Caco-2 (cell line): ENCODE measurements around the gene SLC17A6. TPM values are rescaled to one million over a fixed set of nuclear protein-coding genes. Genes with fewer than 3 reads are reported as not detected.

Experiments
- BruUV-seq: library from RNA; stranded (reverse); fragments of 400-500 nt; replicated peaks from 2 replicates; lab custom pipeline; 2021; lab: Mats Ljungman, UMichigan
- CTCF ChIA-PET: fragments of 300-600 bp; sonication (Branson Sonifier 250); formaldehyde crosslinking; loops from one replicate; lab custom pipeline; 2022; ENCODE audit warnings: antibody characterized with exemption; lab: Charles Lee
- POLR2A ChIA-PET: fragments of 300-600 bp; sonication (Branson Sonifier 250); formaldehyde crosslinking; loops from one replicate; lab custom pipeline; 2022; ENCODE audit warnings: antibody characterized with exemption; lab: Charles Lee
- DNase-seq, 2 experiments: peaks; one replicate each; pipeline versions ENCODE4 v3.0.0 to v3.0.0-alpha.2; 2020 to 2022
- H3K27me3 ChIP-seq: replicated peaks from 2 replicates; pipeline ENCODE4 v1.6.0; 2011; ENCODE audit warnings: low read length; ENCODE audit not compliant: control insufficient read depth, insufficient read depth
- H3K36me3 ChIP-seq: 2 replicates; pipeline ENCODE4 v1.5.1; 2011; ENCODE audit warnings: low read length; ENCODE audit not compliant: control insufficient read depth, insufficient read depth
- H3K4me1 ChIP-seq: fragments of 250-450 bp; sonication (Bioruptor Pico); 2 replicates; pipeline ENCODE4 v1.5.1; 2020; ENCODE audit warnings: mild to moderate bottlenecking
- H3K4me3 ChIP-seq: 2 replicates; pipeline ENCODE4 v1.5.1; 2011; ENCODE audit warnings: low read depth, mild to moderate bottlenecking, control low read depth, low read length
- H3K9me3 ChIP-seq: fragments of 250-450 bp; sonication (Bioruptor Pico); 2 replicates; pipeline ENCODE4 v1.5.1; 2020; ENCODE audit warnings: mild to moderate bottlenecking, moderate library complexity
- H3K27ac Mint-ChIP-seq: one replicate; pipeline ENCODE4 v1.8.0; 2022; ENCODE audit warnings: mixed read lengths; ENCODE audit not compliant: unreplicated experiment
- H3K27me3 Mint-ChIP-seq: one replicate; pipeline ENCODE4 v1.8.0; 2022; ENCODE audit warnings: mixed read lengths; ENCODE audit not compliant: insufficient read depth, unreplicated experiment
- H3K36me3 Mint-ChIP-seq: one replicate; pipeline ENCODE4 v1.8.0; 2022; ENCODE audit warnings: mild to moderate bottlenecking, mixed read lengths; ENCODE audit not compliant: insufficient read depth, unreplicated experiment
- H3K4me1 Mint-ChIP-seq: one replicate; pipeline ENCODE4 v1.8.0; 2022; ENCODE audit warnings: low read depth, mixed read lengths; ENCODE audit not compliant: unreplicated experiment
- H3K4me3 Mint-ChIP-seq: one replicate; pipeline ENCODE4 v1.8.0; 2022; ENCODE audit warnings: mild to moderate bottlenecking, moderate library complexity, mixed read lengths; ENCODE audit not compliant: unreplicated experiment
- H3K9me3 Mint-ChIP-seq: one replicate; pipeline ENCODE4 v1.8.0; 2022; ENCODE audit warnings: mixed read lengths; ENCODE audit not compliant: unreplicated experiment
- CTCF ChIP-seq, 2 experiments: fragments of 200-600 bp in 1 of 2; IDR thresholded peaks; 1 replicate in 1 of 2; 2 replicates in 1 of 2; pipeline versions ENCODE4 v1.5.1 to v1.8.0; 2011 to 2022; ENCODE audit warnings: antibody characterized with exemption in 1 of 2, control low read depth in 1 of 2, inconsistent platforms in 1 of 2, low read depth in 1 of 2, low read length in 1 of 2, mild to moderate bottlenecking in 1 of 2, moderate library complexity in 1 of 2; ENCODE audit not compliant: insufficient read depth in 1 of 2, severe bottlenecking in 1 of 2, unreplicated experiment in 1 of 2
- intact Hi-C: fragments of 100-400 bp; cut with micrococcal nuclease; formaldehyde crosslinking; loops from one replicate; pipeline ENCODE4 v1.10.0; 2022; ENCODE audit not compliant: unreplicated experiment
- total RNA-seq: library from RNA; stranded (reverse); gene quantifications from 2 replicates; pipeline ENCODE4 v1.2.3, GENCODE V29; 2022

SLC17A6 gene
- total RNA-seq, 1 experiment from 2014 or later = not detected

GRCh38 chr11:22390283-22390655, 52.1 kb downstream of the SLC17A6 start:
- intact Hi-C loops = no loop called here

GRCh38 chr11:22392561-22392960, 54.4 kb downstream of the SLC17A6 start:
- intact Hi-C loops = no loop called here
- no peak overlapping the region for H3K4me3 Mint-ChIP-seq
- CTCF ChIA-PET = interaction anchor here (0.6 kb wide), 1 partner anchor 226 kb away, joined by 3 read pairs; no protein-coding TSS in a partner anchor
- H3K9me3 Mint-ChIP-seq = no peaks in the 10 kb centered on the region
- H3K27ac Mint-ChIP-seq = no peak overlapping the region
- no peaks in the 10 kb centered on the region for H3K36me3 ChIP-seq
- BruUV-seq = no TSS peak
- no peaks in the 10 kb centered on the region for H3K4me1 ChIP-seq
- DNase-seq = no peak
- POLR2A ChIA-PET = no interaction called here
- H3K27me3 Mint-ChIP-seq = no peaks in the 10 kb centered on the region
- H3K36me3 Mint-ChIP-seq = no peaks in the 10 kb centered on the region
- H3K9me3 ChIP-seq = no peaks in the 10 kb centered on the region; the same call in 1 of the 2 replicates
- no peaks in the 10 kb centered on the region; the same call in 1 of the 2 replicates for H3K27me3 ChIP-seq
- H3K4me1 Mint-ChIP-seq = no peaks in the 10 kb centered on the region
- no peak overlapping the region for H3K4me3 ChIP-seq
- no peak for TF ChIP-seq CTCF (IDR thresholded peaks at IDR 0.05; ENCODE audit: insufficient read depth in 1 of 2, low read depth in 1 of 2, low read length in 1 of 2, severe bottlenecking in 1 of 2, unreplicated experiment in 1 of 2)

More at GRCh38 chr11:22390283-22390655, 52.1 kb downstream of the SLC17A6 start:
- no peak for DNase-seq
- BruUV-seq = no TSS peak
- Mint-ChIP-seq H3K27me3 (no peaks in the 10 kb centered on the region), H3K36me3 (no peaks in the 10 kb centered on the region), H3K4me1 (no peaks in the 10 kb centered on the region), H3K27ac (no peak overlapping the region), H3K4me3 (no peak overlapping the region), H3K9me3 (no peaks in the 10 kb centered on the region)
- ChIA-PET CTCF (no interaction called here), POLR2A (no interaction called here)
- Histone ChIP-seq H3K9me3 (no peaks in the 10 kb centered on the region), H3K36me3 (no peaks in the 10 kb centered on the region), H3K4me3 (no peak overlapping the region), H3K27me3 (no peaks in the 10 kb centered on the region; the same call in 1 of the 2 replicates), H3K4me1 (no peaks in the 10 kb centered on the region)
- no peak for TF ChIP-seq CTCF (IDR thresholded peaks at IDR 0.05; ENCODE audit: insufficient read depth in 1 of 2, low read depth in 1 of 2, low read length in 1 of 2, severe bottlenecking in 1 of 2, unreplicated experiment in 1 of 2)

- Histone ChIP-seq H3K36me3 (no peaks in the 10 kb centered on the region), H3K9me3 (no peaks in the 10 kb centered on the region; the same call in 1 of the 2 replicates), H3K27me3 (no peaks in the 10 kb centered on the region), H3K4me1 (no peaks in the 10 kb centered on the region), H3K4me3 (no peak overlapping the region)
- Mint-ChIP-seq H3K36me3 (no peaks in the 10 kb centered on the region), H3K4me3 (no peak overlapping the region), H3K9me3 (no peaks in the 10 kb centered on the region), H3K27me3 (peaks cover 6% of the 10 kb centered on the region), H3K27ac (no peak overlapping the region), H3K4me1 (no peaks in the 10 kb centered on the region)
- no TSS peak for BruUV-seq
- CTCF ChIA-PET = no interaction called here
- no peak for TF ChIP-seq CTCF (IDR thresholded peaks at IDR 0.05; ENCODE audit: insufficient read depth in 1 of 2, low read depth in 1 of 2, low read length in 1 of 2, severe bottlenecking in 1 of 2, unreplicated experiment in 1 of 2)
- POLR2A ChIA-PET = no interaction called here
- intact Hi-C loops = no loop called here
- DNase-seq = no peak
Observed at GRCh38 chr11:22405377-22405776, 67.2 kb downstream of the SLC17A6 start.
